ENCODE results near the gene GPT2.

The GPT2 gene

DNA sequence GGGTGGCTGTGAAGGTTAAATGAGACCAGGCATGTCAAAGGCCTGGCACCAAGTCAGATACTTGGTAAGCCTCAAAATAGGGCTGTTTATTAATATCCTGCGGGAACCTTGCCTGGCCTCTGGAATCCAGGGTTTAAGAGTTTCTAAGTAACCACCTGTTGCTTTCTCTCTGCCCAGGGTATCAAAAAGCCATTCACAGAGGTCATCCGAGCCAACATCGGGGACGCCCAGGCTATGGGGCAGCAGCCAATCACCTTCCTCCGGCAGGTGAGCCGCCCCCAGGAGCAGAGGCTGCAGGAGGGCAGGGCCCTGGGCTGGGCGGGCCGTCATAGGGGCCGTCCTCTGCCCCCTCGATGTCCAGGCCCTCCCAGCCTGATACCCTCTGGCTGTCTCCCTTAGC, 13.3 kb downstream of the GPT2 start:
- no peak for DNase-seq

DNA sequence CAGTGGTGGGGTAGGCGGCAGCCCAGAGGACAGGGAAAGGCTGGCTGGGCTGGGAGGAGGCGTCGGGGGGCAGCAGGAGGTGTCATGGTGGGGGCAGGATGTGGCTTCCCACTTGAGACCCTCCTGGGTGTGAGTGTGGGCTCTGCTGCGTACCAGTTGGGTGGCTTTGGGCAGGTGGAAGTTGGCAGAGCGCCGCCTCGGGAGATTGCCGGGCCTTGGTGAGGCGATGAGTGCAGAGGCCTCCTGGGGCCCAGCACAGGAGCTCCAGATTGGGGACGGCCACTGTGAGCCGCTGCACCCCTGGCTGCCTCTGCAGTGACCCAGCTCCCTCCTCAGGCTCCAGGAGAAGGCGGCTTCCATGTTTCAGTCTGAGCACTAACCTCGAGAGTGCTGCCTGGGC, 13.8 kb downstream of the GPT2 start:
- DNase-seq = no peak

DNA sequence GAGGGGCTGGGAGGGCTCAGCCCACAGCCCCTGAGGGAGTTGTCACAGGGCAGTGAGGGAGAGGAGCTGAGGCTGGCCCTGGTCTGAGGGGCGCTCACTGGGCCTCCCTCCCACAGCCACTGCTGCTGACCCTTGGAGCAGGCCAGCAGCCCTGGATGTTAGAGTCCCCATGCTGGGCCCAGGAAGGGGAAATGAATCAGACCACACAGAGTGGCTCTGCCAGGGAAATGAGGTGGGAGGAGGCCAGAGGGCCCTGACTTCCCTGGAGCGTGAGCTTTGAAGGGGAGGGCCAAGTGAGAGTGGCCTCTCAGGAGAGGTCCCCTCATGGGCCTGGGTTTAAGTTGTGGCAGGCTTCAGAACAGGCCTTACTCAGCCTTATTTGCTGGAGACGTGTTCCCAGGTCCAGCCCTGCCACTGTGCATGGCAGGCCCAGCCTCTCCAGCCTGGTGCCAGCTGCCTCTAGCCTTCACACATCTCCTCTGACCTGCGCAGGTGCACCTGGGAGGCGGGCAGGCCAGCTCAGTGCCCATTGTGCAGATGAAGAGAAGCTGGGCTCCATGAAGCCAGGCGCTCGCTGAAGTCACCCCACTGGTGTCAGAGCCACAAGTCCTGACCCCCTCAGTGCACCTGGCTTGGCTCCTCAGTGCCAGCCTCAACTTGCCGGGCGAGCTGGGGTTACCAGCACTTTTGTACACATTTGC, 15.4 kb downstream of the GPT2 start:
- no peak for DNase-seq

DNA sequence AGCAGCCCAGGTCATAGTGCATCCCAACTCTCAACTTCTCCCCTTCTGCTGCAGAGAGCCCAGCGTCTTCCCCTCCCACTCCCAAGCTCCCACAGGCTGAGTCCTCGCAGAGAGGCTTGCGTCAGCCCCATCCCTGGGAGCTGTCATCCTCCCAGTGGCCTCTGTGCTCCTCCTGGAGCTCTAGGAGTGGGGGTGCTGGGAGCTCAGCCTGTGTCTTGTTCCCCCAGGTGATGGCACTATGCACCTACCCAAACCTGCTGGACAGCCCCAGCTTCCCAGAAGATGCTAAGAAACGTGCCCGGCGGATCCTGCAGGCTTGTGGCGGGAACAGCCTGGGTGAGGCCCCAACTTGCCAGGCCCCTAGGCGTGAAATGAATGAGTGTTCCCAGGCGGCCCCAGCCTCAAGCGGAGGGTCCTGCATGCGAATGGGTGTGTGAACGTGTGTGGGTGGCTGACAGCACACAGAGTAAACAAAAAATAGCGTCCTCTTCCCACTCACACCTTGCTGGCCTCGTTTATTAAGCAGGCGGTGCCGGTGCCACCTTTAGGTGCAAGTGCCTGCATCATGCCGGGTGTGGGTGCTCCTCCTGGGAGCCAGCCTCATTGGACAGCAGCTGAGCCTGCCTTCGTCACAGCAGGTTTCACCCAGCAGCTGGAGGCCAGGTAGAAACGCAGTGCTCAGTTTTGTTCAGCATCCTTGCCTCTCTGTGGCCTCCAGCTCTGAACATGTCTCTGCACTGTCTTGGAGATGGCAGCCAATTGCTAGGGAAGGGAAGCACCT, 16.5 kb downstream of the GPT2 start:
- DNase-seq = no peak

DNA sequence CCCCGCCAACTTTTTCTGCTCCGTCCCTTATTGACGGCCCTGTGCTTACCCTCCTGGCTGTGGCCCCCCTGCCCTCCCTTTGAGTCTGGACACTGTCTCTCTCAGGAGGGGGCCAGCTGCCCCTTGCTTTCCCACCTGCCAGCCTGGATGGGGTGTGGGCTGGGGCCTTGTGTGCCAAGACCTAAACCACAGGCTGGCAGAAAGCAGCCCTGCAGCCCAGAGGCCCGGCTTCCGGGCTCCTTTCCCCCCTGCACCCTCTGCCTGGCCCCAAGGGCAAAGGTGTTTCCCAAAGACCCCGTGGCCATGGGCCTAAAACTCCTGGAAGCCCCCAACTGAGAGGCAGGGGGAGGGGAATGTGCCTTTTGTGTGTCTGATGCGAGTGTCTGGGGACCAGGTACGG, 17.5 kb downstream of the GPT2 start:
- no peak for DNase-seq

DNA sequence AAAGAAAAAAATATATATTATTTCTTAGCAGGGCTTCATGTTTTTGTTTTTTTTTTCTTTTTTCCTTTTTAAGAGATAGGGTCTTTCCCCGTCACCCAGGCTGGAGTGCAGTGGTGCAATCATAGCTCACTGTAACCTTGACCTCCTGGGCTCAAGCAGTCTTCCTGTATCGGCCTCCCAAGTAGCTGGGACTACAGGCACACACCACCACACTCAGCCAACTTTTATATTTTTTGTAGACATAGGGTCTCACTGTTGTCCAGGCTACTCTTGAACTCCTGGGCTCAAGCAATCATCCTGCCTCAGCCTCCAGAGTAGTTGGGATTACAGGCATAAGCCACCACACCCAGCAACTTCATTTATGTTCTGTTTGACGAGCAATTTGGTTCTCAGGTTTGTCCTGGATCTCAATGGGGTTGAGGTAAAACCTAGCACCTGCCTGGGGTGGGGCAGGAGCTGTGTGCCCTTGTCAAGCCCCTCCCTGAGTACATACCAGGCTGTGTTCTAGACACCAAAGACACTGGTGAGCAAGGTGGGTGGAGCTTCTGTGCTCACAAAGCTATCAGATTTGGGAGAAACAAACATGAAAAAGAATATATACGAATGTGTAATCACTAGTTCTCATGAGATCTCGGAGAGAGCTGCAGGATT, 19.2 kb downstream of the GPT2 start:
- DNase-seq = no peak

DNA sequence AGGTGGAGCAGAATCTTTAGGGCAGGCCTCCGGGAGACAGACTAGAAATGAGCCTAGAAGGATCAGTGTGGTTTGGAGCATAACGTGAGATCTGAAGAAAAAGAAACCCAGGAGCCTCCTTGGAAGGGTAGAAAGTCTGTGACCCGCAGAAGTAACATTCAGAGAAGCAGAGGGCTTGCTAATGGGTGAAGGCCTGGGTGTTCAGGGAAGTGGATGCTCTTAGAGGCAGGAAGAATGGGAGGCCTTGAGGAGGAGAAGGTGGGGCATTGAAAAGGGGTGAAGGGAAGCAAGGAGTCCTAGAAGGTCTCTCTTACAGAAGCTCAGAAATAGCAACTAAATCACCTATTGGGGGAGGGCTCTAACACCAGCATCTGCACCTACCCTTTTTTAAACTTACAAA, 20.3 kb downstream of the GPT2 start:
- DNase-seq = no peak

DNA sequence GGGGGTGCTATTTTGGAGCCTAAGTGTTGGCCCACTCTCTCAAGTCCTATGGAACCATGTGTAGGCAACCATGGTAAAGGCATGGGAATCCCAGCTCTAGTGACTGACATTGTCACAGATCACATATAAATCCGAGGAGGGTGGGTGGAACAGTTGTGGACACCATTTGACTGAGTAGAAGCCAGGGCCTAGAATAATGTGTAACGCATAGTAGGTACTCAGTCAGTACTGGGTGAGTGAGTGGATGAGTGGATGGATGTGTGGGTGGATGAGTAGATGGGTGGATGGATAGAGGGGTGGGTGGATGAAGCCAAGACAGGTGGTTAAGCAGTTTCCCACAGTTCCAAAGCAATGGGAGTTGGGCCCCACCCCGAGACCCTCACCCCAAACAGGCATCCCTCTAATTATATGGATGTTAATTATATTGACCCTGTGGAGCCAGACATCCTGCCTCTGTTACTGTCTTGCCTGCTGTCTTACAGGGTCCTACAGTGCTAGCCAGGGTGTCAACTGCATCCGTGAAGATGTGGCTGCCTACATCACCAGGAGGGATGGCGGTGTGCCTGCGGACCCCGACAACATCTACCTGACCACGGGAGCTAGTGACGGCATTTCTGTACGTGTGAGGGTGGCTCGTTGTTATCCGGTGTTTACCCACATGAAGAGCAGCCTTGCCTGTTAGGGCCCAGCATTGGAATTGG, 22.3 kb downstream of the GPT2 start:
- no peak for DNase-seq

DNA sequence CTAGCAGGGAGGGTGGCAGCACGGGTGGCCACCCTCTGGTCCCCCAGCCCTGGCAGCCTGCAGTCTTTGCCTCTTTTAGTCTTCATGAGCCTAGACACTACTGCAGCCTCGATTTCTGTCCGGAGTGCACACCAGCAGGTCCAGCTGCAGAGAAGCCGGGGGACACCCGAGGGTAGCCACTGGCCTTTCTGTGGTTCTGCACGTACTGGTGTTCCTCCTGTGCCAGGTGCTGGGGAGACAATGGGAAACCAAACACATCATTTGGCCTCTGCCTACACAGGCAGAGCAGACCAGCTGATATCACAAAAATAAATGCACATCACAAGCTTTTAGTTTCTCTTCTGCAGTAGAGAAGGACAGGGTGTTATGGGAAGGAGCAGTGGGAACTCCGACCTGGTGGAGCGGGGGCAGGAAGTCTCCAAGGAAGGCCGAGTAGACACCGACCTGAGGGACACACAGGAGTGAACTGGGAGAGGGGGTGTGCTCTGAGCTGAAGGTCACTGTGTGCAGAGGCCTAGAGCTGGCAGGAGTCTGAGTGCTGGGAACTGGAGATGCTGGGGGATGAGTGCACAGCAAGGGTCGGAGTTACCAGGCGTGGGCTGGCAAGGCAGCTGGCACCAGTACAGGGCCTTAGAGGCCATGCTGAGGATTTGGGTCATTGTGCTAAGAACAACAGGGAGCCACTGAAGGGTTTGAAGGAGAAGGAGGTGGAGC, 23.1 kb downstream of the GPT2 start:
- DNase-seq = no peak

DNA sequence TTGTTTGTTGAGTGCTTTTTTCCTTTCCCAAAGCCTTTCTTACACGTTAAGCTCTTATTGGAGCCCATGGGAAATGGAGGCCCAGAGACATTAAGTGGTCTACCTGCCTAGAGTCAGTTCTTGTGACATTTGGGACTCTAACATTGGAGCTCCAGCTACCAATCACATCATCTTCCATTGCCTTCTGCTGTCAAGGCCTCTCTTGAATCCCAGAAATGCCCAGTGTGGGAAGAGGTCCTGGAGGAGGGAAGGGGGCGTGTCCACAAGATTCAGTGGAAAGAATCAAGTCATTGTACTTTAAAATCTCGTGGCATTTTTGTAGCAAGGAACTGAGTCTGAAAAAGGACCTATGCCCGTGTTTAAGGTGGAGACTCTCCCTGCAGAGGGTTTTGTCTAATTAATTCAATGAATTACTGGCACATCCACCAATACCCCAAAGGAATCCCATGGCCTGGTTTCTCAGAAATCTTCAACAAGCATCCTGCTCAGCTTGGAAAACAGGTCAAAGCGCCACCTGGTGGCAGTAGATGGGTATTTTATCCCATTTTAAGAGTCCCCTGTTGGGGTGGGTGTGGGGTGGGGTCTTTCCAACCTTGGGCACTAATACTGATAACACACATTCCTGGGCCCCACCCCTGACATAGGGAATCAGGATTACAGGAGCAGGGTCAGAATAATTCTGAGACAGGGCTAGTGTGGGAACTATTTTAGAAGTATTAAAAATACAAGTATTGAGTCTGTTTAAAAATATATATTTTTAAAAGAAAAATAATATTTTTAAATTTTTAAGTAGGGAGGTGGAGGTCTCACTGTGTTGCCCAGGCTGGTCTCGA, 24.6 kb downstream of the GPT2 start:
- peak; percentile 79 for DNase-seq

DNA sequence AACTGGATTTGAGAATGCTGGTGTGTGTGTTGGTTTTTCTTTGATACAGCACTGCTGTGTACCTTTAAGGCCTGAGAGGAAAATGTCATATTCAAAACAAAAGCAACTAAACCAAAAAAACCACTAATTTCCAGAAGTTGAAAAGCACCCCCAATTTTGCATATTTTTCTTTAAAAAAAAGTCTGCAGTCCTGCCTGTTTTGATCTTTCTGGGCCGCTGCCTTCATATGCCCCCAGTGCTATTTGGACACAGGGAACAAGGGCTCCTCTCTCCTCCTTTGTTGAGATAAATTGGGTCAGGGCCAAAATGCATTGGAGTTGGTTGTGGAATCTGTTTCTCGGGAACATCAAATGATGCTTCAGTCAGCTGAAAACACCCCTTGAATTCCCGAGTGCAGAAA, 26.9 kb downstream of the GPT2 start:
- no peak for DNase-seq

DNA sequence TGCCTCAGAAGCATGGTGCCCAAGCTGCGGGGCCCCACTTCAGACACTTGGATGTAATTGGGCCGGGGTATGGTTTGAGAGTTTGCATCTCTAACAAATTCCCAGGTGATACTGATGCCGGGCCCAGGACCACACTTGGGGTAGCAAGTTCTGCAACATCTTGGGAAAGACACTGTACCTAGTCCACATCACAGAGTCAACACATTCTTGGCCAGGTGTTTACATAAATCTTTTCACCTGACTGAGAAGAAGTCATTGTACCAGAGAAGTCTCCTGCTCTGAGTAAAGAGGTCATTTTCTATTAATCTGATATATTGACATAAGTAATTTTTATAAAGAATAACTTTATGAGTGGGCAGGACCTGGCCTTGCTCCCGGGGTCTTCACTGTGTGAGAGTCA, 27.5 kb downstream of the GPT2 start:
- DNase-seq = no peak

DNA sequence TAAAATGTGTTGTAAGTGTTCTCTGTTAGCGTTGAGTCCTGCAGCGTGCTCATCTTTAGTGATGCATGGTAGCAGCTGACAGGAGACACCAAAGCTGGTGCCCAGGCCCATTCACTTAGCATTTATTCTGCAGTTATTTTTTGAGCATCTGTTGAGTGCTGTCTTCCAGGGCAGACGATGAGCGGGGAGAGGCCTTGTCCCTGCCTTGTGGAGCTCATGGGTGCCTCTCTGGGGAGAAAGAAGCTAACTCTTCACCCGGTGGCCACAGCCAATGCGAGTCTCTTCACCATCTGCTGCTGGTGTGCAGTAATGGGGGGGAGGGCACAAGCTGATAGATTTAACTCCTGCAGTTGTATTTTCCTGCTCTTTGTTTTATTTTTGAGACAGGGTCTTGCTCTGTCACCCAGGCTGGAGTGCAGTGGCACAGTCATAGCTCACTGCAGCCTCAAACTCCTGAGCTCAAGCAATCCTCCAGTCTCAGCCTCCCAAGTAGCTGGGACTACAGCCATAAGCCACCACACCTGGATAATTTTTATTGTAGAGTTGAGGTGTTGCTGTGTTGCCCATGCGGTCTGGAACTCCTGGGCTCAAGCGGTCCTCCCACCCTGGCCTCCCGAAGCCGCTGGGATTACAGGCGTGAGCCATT, 30.5 kb downstream of the GPT2 start:
- DNase-seq = no peak

DNA sequence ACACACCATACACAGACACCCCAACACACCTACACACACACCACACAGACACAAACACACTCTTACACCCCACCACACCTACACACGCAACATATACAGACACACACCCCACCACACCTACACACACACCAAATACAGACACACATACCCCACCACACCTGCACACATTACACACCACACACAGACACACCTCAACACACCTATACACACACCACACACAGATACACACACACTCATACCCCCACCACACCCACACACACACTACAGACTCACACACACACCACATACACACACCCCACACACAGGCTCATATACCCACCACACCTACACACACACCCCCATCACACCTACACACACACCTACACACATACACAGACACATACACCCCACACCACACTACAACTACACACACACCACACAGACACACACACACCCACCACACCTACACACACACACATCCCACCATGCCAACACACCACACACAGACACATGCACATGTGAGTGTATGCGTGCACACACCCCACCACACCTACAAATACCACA, 31.4 kb downstream of the GPT2 start:
- no peak for DNase-seq

DNA sequence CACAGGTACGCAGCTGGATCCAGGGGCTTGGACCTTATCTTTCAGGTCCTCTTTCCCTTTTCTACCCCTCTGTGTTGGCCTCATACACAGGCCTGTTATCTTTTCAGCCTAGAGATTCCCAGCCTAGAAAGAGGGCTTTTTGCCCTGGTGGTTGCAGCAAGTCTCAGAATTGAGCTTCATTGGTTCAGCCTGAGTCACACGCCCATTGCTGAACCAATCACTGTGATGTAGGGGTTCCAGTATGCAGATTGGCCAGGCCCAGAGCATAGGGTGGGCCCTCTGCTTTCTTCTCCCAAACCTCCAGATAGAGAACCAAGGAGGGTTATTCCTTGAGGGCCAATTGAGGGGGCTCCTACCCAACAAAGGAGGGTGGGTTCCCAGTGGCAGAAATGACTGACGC, 32.8 kb downstream of the GPT2 start:
- no peak for DNase-seq

DNA sequence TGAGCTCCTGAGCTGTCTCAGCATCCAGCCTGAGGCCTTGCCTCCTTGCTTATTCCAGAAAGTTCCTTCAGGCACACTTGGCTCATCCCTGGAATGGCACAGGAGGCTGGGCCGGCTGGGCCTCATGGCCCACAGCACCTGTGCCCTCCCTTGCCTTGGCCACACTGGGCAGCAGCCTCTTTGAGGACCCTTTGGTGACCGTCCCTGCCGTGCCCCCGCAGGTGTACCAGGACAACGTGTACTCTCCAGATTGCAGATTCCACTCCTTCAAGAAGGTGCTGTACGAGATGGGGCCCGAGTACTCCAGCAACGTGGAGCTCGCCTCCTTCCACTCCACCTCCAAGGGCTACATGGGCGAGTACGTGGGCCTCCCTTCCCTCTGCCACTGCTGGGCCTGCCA, 34.2 kb downstream of the GPT2 start:
- DNase-seq = no peak

DNA sequence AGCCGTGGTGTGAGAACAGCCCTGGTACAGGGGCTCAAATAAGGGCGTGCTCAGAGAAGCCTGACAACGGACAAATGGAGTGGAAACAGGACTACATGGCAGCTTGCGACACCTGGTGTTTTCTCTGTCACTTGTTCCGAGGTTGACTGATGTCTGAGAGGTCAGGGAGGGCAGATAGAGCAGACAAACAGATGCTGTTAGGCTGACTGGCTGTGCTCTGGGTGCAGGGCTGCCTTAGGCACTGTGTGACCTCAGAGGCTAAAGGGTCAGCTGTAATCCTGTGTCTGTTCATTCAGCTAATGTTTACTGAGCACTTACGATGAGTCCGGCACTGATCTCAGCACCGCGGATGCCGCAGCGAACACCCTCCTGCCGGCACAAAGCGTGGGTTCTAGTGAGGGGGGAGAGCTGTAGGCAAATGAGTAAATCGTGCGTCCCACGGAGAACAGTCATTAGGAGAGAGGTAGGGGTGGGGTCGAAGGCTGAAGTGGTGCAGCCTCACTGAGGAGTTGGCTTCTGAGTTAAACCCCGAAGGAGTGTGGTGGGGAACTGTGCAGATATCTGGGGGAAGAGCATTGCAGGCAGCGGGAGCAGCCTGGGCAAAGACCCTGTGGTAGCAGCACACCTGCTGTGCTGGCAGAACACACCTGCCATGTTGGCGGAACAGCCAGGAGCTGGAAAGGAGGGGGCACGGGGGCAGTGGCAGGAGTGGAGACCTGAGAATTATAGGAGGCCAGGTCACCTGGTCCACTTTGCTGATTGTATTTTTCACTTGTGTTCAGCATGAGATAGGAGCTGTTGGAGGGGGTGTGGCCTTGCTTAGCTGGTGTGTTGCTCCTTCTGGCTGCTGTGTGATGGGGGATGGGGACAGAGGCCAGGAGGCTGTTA, 35.0 kb downstream of the GPT2 start:
- no peak for DNase-seq

DNA sequence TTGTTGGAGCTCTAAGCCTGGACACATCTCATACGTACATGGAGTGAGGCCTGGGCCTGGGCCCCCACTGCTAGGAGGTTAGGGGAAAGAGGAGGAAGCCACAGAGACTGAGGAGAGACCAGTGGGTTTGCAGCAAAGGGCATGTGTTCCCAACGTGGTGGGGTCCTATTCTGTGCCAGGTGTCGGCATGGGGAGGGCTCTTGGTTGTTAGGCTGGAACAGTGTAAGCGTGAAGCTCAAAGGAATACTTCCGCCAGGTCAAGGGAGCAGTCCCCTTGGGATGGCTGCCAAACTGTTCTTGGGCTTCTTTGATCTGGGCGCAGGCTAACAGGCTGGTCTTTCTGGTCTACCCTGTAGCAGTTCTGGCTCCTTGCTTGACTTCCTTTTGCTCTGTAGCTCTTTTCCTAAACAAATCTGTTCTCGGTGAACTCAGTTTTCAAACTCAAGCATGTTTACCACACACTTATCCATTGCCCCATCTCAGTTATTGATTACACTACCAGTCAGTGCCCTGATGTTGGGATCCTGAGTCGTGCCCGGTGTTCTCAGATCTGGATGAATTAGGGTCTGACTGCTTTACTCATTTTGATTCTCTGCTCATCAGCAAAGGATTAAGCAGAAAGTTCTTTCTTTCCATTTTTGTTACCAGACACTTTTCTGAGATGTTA, 36.4 kb downstream of the GPT2 start:
- DNase-seq = no peak

DNA sequence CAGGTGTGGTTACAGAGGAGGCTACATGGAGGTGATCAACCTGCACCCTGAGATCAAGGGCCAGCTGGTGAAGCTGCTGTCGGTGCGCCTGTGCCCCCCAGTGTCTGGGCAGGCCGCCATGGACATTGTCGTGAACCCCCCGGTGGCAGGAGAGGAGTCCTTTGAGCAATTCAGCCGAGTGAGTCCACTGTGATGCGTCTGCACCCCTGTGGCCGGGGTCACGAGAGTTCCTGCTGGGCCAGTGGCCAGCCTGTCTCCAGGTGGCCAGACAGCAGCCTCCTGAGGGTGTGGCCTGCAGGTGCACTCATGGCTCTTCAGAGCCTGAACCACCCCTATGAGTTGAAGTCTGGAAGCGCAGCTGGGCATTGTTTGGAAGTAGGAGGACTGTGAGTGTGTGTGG, 38.1 kb downstream of the GPT2 start:
- DNase-seq = no peak

Measured in activated CD8-positive, alpha-beta memory T cell treated with anti-CD3 and anti-CD28 coated beads for 24 hours (primary cell).